Measurements from ENCODE around the gene BEST3.

BEST3 gene

DNA sequence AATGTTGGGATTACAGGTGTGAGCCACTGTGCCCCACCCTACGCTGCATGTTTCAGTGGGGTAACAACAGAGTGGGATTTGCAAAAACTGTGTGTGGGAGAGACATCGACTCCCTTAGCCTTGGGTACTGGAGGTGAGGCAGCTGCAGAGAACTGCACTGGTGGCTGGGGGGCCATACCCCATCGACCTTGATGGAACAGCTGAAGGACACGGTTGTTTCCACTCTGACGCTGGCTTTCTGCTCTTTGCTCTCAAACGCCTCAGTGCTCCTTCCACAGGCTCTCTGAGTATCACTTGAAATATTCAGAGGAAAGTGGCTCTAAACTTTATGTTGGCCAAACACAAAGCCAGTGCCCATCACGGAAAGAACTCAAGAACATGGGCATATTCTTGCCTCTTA is 57.6 kb downstream of the BEST3 start:
- TF ChIP-seq, protein P1, sequence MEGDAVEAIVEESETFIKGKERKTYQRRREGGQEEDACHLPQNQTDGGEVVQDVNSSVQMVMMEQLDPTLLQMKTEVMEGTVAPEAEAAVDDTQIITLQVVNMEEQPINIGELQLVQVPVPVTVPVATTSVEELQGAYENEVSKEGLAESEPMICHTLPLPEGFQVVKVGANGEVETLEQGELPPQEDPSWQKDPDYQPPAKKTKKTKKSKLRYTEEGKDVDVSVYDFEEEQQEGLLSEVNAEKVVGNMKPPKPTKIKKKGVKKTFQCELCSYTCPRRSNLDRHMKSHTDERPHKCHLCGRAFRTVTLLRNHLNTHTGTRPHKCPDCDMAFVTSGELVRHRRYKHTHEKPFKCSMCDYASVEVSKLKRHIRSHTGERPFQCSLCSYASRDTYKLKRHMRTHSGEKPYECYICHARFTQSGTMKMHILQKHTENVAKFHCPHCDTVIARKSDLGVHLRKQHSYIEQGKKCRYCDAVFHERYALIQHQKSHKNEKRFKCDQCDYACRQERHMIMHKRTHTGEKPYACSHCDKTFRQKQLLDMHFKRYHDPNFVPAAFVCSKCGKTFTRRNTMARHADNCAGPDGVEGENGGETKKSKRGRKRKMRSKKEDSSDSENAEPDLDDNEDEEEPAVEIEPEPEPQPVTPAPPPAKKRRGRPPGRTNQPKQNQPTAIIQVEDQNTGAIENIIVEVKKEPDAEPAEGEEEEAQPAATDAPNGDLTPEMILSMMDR (conservative IDR thresholded peaks at IDR 0.05): no peak
- no peak for TF ChIP-seq ZFX (IDR thresholded peaks at IDR 0.05)

DNA sequence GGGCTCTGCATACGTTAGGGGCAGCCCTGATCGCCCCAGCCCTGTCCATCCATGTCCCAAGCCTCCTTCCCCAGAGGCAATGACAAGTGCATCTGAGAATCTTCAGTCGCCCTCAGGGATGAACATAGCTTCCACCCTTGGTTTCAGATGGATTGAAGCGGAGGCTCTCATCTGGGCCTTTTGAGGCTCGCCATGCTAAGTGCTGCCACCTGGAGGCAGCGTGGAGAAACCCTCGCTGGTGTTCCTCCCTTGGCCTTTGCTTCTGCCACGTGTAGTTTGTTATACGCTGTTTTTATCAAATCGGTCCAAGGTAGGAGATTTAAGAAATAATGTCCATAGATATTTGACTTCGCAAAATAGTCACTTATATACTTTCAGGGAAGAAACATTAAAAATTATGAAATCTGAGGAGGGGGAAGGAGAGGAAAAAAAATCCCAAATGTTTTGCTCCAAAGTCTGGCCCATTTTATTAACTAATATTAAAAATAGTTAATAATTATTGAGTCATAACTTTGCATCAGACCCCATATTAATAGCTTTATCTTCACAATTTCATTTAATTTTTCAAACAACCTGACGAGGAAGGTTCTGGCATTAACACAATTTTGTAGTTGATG is 59.6 kb downstream of the BEST3 start:
- no peak overlapping the region for H3K27ac ChIP-seq
- TF ChIP-seq ZFX (IDR thresholded peaks at IDR 0.05): no peak
- TF ChIP-seq, protein P1 (conservative IDR thresholded peaks at IDR 0.05): peak; percentile 97

More for the DNA sequence above, 57.6 kb downstream of the BEST3 start:
- H3K27ac ChIP-seq: no peak overlapping the region

DNA sequence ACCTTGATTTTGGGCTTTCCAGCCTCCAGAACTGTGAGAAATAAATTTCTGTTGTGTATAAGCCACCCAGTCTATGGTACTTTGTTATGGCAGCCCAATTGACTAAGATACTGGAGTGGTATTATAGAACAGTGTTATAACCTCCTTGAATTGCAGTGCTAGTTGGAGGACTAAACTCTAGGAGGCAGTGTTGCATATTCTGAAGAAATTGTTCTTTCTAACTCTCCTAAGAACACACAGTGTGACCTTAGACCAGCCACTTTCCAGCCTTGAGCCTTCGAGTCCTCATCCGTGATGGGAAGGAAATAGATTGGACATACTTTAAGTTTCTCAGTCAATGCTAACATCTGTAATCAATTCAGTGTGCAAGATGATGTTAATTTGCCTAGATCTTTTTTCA is 66.0 kb downstream of the BEST3 start:
- H3K27ac ChIP-seq: no peak overlapping the region
- TF ChIP-seq, protein P1 (conservative IDR thresholded peaks at IDR 0.05): peak; percentile 50
- TF ChIP-seq ZFX (IDR thresholded peaks at IDR 0.05): no peak

DNA sequence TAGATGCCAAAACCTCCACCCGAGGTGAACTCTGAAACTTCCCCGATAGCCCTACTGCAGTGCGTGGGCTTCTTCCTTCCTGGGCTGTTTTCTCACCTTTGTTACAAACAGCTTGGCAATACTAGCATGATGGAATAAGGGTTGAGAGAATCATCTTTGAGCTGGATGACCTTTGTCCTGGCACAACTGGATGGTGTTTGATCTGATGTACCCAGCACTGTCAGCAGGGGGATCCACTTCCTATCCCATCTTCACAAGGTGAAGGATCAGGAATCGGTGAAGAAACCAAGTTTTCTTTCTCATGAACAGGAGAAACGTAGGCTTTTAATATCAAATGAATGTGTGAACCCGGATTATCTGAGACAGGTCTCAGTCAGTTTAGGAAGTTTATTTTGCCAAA is 68.9 kb downstream of the BEST3 start:
- H3K27ac ChIP-seq: no peak overlapping the region
- TF ChIP-seq, protein P1 (conservative IDR thresholded peaks at IDR 0.05): peak; percentile 43
- no peak for TF ChIP-seq ZFX (IDR thresholded peaks at IDR 0.05)

DNA sequence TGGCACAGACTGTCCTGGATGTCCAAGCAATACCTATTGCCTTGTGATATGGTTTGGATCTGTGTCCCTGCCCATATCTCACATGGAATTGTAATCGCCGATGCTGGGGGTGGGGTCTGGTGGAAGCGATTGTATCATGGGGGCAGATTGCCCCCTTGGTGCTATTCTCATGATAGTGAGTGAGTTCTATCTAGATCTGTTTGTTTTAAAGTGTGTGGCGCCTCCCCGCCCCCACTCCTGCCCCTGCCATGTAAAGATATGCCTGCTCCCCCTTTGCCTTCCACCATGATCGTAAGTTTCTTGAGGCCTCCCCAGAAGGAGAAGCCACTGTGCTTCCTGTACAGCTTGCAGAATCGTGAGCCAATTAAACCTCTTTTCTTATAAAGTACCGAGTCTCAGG is 71.6 kb downstream of the BEST3 start:
- no peak overlapping the region for H3K27ac ChIP-seq
- TF ChIP-seq ZFX (IDR thresholded peaks at IDR 0.05): no peak
- TF ChIP-seq, protein P1 (conservative IDR thresholded peaks at IDR 0.05): no peak

DNA sequence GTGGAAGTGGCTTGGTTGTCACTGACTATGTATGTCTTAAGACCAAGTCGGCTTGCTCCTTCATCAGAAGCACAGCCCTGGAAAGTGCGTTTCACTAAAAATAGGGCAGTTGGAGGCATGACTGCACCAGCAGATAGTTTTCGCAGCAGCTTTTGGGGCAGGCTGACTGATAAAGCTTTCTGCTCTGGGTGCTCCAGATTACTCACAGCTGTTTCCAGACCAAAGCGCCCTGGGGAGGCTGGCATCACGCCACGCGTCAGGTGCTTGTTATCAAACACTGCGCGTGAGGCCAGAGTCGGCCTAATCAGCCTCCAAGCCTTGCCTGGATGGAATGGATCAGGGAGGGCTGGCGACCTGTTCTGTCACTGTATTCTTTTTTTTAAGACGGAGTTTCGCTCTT is 75.1 kb downstream of the BEST3 start:
- no peak overlapping the region for H3K27ac ChIP-seq
- TF ChIP-seq, protein P1 (conservative IDR thresholded peaks at IDR 0.05): no peak
- no peak for TF ChIP-seq ZFX (IDR thresholded peaks at IDR 0.05)

DNA sequence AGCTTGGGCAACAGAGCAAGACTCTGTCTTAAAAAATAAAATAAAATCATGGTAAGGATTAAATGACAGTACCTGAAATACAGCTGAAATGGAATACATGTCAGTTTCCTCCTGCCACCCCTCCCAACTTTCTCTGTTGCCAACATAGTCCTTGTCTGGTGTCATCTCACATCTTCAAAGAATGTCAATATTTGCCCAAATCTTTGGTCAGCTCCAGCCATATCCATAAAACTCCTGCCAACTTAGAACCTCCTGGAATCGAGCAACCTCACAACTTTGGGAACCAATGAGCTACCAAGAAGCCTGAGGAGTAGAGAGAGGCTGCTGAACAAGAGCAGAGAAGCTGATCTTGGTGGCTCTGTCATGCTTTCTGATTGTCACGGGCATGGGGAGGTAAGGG is 77.6 kb downstream of the BEST3 start:
- TF ChIP-seq, protein P1 (conservative IDR thresholded peaks at IDR 0.05): no peak
- TF ChIP-seq ZFX (IDR thresholded peaks at IDR 0.05): no peak

More for the DNA sequence above, 77.6 kb downstream of the BEST3 start:
- H3K27ac ChIP-seq: no peak overlapping the region

Data from C4-2B (cell line).